Body of pancreas (tissue), 4 donors: ENCODE results near the gene OLIG3.

Source experiments
- POLR2A ChIP-seq, 3 donors: fragments of 450-650 bp; IDR thresholded peaks; one replicate each; pipeline ENCODE4 v1.6.1; 2016; ENCODE audit warnings: antibody characterized with exemption in 3 of 3, mild to moderate bottlenecking in 2 of 3
- TF ChIP-seq, protein P1 (sequence below), 7 experiments: fragments of 450-650 bp in 4 of 7; fragments of 200-600 bp in 3 of 7; sonication (generic) in 3 of 7; IDR thresholded peaks; one replicate each; pipeline ENCODE4 v1.5.1; 2016 to 2019; ENCODE audit warnings: antibody characterized with exemption in 7 of 7

DNA sequence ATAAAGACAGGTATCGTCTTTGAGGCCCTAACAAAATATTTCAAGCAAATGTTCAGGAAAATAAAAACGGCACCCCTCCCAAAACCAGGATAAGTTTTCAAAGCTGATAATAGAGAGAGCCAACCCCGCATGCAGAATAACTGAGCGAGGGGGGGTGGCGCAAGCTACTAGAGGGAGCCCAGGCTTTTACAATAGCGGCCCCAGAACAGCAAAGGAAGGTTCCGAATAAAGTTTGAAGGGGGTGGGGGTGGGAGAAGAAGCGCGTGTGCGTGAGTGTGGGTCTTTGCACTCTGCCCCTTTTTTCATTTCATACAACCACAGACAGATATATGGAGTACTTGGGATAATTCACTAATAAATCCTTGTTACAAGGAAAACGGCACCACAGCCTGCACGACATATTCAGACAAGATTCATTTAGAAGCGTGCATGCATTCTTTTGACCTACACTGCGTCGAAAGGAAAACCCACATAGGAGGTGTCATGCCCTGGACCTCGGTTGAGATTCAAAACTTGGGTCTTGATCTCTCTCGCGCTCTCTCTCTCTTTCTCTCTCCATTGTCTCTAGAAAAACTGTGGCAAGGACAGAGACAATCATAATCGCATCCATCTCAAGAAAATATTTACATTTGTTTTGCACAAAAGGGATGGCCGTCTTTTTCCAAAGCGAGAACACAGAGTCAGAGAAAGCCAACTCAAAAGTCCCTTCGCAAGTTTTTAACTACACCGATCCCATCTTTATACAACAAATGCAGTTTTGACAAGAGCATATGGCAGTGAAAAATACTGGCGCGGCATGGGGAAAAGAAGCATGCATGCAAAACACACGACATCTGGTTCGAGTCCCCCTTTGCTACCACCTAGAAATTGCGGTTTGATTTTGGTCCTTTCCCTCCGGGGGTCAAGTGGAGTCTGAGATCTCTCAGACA lies 1.6 kb downstream of the OLIG3 start:
- no peak for TF ChIP-seq POLR2A (IDR thresholded peaks at IDR 0.05)
- TF ChIP-seq, protein P1, sequence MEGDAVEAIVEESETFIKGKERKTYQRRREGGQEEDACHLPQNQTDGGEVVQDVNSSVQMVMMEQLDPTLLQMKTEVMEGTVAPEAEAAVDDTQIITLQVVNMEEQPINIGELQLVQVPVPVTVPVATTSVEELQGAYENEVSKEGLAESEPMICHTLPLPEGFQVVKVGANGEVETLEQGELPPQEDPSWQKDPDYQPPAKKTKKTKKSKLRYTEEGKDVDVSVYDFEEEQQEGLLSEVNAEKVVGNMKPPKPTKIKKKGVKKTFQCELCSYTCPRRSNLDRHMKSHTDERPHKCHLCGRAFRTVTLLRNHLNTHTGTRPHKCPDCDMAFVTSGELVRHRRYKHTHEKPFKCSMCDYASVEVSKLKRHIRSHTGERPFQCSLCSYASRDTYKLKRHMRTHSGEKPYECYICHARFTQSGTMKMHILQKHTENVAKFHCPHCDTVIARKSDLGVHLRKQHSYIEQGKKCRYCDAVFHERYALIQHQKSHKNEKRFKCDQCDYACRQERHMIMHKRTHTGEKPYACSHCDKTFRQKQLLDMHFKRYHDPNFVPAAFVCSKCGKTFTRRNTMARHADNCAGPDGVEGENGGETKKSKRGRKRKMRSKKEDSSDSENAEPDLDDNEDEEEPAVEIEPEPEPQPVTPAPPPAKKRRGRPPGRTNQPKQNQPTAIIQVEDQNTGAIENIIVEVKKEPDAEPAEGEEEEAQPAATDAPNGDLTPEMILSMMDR (IDR thresholded peaks at IDR 0.05): no peak
